Measurements from ENCODE around the gene SACM1L. TPM values are rescaled to one million over a fixed set of nuclear protein-coding genes. Genes with fewer than 3 reads are reported as not detected.

Gene SACM1L
- total RNA-seq, 2 donors from 2014 or later = 50.5 to 57.3 TPM

DNA sequence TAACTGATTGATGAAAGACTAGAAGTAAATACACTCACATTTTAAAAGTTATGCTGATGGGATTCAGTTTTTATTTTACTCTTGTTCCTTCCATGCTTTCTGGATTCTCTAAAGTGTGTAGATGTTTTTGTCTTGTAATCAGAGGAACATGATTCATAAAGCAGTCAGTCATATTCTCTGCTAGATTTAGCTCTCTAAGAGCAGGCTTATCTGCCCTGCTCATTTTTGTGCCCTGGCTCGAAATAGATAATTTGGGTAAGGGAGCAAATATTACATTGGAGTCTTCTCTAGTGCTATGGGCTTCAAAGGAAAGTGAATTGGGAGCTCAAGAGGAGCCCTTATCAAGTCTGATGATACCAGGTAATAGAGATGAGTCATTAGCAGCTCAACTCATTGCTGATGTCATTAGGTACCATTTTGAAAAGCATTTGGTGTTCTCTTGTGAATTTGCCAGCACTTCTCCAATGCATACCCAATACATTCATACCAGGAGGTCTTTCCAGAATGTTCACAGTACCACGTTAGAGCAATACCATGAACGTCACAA, 27.7 kb downstream of the SACM1L start:
- DNase-seq (ENCODE audit: low spot score) (no peak), ATAC-seq (ENCODE audit: insufficient number of reproducible peaks, low FRiP score, low read depth) (no peak)
- TF ChIP-seq, protein P1, sequence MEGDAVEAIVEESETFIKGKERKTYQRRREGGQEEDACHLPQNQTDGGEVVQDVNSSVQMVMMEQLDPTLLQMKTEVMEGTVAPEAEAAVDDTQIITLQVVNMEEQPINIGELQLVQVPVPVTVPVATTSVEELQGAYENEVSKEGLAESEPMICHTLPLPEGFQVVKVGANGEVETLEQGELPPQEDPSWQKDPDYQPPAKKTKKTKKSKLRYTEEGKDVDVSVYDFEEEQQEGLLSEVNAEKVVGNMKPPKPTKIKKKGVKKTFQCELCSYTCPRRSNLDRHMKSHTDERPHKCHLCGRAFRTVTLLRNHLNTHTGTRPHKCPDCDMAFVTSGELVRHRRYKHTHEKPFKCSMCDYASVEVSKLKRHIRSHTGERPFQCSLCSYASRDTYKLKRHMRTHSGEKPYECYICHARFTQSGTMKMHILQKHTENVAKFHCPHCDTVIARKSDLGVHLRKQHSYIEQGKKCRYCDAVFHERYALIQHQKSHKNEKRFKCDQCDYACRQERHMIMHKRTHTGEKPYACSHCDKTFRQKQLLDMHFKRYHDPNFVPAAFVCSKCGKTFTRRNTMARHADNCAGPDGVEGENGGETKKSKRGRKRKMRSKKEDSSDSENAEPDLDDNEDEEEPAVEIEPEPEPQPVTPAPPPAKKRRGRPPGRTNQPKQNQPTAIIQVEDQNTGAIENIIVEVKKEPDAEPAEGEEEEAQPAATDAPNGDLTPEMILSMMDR (IDR thresholded peaks at IDR 0.05) = no peak
- Histone ChIP-seq H3K27ac (no peak overlapping the region), H3K4me3 (no peak overlapping the region), H3K9me3 (no peaks in the 10 kb centered on the region), H3K4me1 (ENCODE audit: control insufficient read depth in 1 of 2, low read depth in 2 of 2) (peaks cover 0 to 14% of the 10 kb centered on the region in 2 donors), H3K27me3 (replicated peaks; ENCODE audit: insufficient read depth) (no peaks in the 10 kb centered on the region), H3K36me3 (peaks cover 25% of the 10 kb centered on the region)

DNA sequence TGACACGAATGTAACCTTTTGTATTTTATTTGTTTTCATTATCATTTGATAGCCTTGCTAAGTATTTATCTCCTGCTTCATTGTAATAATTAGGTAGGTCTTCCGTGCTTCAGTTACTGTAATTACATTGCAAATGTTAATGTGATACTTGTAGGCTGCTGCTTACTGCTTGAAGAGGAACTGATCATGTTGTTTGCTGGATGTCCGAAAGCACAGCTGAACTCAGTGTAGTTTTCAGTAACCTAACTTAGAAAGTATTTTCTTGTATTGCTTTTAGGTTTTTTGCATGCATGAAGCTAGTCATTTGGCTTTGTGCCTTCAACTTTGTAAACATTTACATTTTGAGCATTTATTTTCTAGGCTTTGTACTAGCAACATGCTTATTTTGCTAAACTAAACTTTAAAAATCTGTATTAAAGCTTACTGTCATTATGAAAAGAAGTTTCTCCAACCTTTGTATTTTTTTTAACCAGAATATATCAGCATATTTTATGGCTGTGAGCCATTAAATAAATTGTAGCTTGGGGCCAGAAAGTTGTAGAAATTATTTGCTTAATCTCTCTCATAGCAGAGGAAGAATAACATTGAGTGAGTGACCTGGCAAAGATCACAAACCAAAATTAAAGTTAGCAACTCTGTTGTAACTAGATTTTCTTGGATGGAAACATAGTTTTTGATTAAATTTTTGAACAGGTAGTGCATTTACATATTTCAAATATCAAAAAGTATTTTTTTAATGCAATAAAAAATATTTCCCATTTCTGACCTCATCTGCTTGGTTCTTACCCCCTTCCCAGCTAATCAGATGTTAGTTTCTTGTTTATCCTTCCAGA, 30.7 kb downstream of the SACM1L start:
- Histone ChIP-seq H3K4me1 (ENCODE audit: control insufficient read depth in 1 of 2, low read depth in 2 of 2) (peaks cover 0 to 14% of the 10 kb centered on the region in 2 donors), H3K4me3 (no peak overlapping the region), H3K27me3 (replicated peaks; ENCODE audit: insufficient read depth) (no peaks in the 10 kb centered on the region), H3K9me3 (no peaks in the 10 kb centered on the region), H3K36me3 (peaks cover 24% of the 10 kb centered on the region), H3K27ac (no peak overlapping the region)
- DNase-seq (ENCODE audit: low spot score) (no peak), ATAC-seq (ENCODE audit: insufficient number of reproducible peaks, low FRiP score, low read depth) (no peak)
- TF ChIP-seq, protein P1 (IDR thresholded peaks at IDR 0.05) = no peak

DNA sequence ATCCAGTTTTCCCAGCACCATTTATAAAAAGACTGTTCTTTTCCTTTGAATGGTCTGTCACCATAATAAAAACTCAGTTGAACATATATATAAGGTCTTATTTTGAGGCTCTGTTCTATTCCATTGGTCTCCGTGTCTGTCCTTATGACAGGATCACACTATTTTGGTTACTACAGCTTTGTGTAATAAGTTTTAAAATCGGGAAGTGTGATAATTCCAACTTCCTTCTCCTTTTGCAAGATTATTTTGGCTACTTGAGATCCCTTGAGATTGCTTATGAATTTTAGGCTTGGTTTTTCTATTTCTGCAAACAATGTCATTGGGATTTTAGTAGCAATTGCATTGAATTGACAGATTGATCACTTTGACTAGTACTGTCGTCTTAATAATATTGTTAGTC, 35.7 kb downstream of the SACM1L start:
- Histone ChIP-seq H3K27me3 (replicated peaks; ENCODE audit: insufficient read depth) (no peaks in the 10 kb centered on the region), H3K9me3 (no peaks in the 10 kb centered on the region), H3K4me1 (ENCODE audit: control insufficient read depth in 1 of 2, low read depth in 2 of 2) (peaks cover 0 to 9% of the 10 kb centered on the region in 2 donors), H3K27ac (no peak overlapping the region), H3K4me3 (no peak overlapping the region), H3K36me3 (peaks cover 12% of the 10 kb centered on the region)
- ATAC-seq (ENCODE audit: insufficient number of reproducible peaks, low FRiP score, low read depth) (no peak), DNase-seq (ENCODE audit: low spot score) (no peak)
- TF ChIP-seq, protein P1 (IDR thresholded peaks at IDR 0.05) = no peak

DNA sequence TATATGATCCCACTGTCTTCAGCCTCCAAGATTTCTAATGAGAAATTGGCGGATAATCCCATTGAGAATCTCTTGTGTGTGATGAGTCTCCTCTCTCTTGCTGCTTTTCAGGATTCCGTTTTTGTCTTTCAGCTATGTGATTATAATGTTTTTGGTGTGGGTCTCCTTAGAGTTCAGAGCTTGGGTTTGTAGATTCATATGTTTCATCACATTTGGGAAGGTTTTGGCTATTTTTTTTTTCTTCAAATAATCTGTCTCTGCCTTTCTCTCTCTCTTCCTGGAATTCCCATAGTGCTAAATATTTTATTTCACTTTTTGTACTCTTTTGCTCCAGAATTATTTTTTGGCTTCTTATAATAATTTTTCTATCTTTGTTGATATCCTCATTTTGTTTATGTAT, 40.4 kb downstream of the SACM1L start:
- DNase-seq (ENCODE audit: low spot score) = no peak
- H3K4me3 ChIP-seq = no peak overlapping the region
- ATAC-seq (ENCODE audit: insufficient number of reproducible peaks, low FRiP score, low read depth) = no peak
- no peak overlapping the region for H3K27ac ChIP-seq
- TF ChIP-seq, protein P1 (IDR thresholded peaks at IDR 0.05) = no peak
- peaks cover 13% of the 10 kb centered on the region for H3K36me3 ChIP-seq
- H3K27me3 ChIP-seq (replicated peaks; ENCODE audit: insufficient read depth) = no peaks in the 10 kb centered on the region
- no peaks in the 10 kb centered on the region for H3K4me1 ChIP-seq (ENCODE audit: control insufficient read depth in 1 of 2, low read depth in 2 of 2)
- no peaks in the 10 kb centered on the region for H3K9me3 ChIP-seq

DNA sequence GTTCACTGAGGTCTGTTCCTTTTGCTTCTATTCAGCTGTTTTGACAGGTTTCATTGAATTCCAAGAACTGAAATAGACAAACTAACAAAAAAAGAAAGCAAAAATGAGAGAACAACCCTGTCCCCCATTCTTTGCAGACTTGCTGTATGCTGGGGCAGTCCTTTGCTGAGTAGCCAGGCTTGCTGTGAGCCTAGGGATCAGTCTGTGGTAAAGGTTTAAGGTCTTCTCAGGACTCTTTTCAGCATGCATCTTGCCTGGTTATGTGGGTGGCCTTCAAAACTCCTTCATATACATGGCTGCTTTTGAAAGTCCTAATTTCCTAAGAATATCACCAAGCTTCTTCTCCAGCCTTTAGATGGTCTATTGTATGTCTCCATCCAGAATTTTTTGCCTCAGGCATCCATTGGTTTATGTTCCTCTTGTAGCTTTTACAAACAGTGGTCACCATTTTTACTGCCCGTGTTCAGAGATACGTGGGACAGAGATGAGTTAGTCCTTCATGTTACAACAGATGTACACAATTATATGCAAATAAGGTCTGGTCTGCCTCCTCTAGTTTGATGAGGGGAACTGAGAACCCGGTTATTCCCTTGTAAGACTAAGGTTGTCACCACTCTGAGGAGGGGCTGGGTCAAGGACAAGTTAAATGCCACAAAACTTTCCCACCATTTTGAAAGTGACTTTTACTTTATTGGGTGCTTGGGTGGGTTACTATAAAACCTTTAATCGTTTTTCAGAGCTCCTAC, 41.4 kb downstream of the SACM1L start:
- H3K4me3 ChIP-seq = no peak overlapping the region
- peaks cover 13% of the 10 kb centered on the region for H3K36me3 ChIP-seq
- H3K27ac ChIP-seq = no peak overlapping the region
- H3K9me3 ChIP-seq = no peaks in the 10 kb centered on the region
- TF ChIP-seq, protein P1 (IDR thresholded peaks at IDR 0.05) = no peak
- H3K4me1 ChIP-seq (ENCODE audit: control insufficient read depth in 1 of 2, low read depth in 2 of 2) = no peaks in the 10 kb centered on the region
- DNase-seq (ENCODE audit: low spot score) = no peak
- no peaks in the 10 kb centered on the region for H3K27me3 ChIP-seq (replicated peaks; ENCODE audit: insufficient read depth)
- ATAC-seq (ENCODE audit: insufficient number of reproducible peaks, low FRiP score, low read depth) = no peak
